Activated CD8-positive, alpha-beta memory T cell treated with anti-CD3 and anti-CD28 coated beads, Interleukin-2, amount 10 ng/mL, durations not matched to agents 7 days and 5 days (primary cell): Measurements from ENCODE around the gene UTRN. TPM values are rescaled to one million over a fixed set of nuclear protein-coding genes. Genes with fewer than 3 reads are reported as not detected.

ENCODE experiments used
- ATAC-seq: fragments of 150-1000 bp; cut with Tn5 transposase; one replicate; pipeline ENCODE4 v1.10.0; 2021; ENCODE audit warnings: moderate library complexity
- CTCF ChIA-PET: fragments of 350-600 bp; sonication (Branson Sonifier 250); formaldehyde crosslinking; loops from one replicate; lab custom pipeline; 2021; ENCODE audit warnings: antibody characterized with exemption; lab: Charles Lee
- DNase-seq: peaks from one replicate; pipeline ENCODE4 v3.0.0-alpha.2; 2020
- H3K27ac Mint-ChIP-seq: one replicate; pipeline ENCODE4 v1.8.0; 2021; ENCODE audit warnings: mild to moderate bottlenecking, mixed read lengths
- H3K27me3 Mint-ChIP-seq: one replicate; pipeline ENCODE4 v1.8.0; 2021; ENCODE audit warnings: mixed read lengths
- H3K36me3 Mint-ChIP-seq: one replicate; pipeline ENCODE4 v1.8.0; 2021; ENCODE audit warnings: mild to moderate bottlenecking, mixed read lengths
- H3K4me1 Mint-ChIP-seq: one replicate; pipeline ENCODE4 v1.8.0; 2021; ENCODE audit warnings: mixed read lengths
- H3K4me3 Mint-ChIP-seq: one replicate; pipeline ENCODE4 v1.8.0; 2021; ENCODE audit warnings: mild to moderate bottlenecking, moderate library complexity, mixed read lengths
- H3K9me3 Mint-ChIP-seq: one replicate; pipeline ENCODE4 v1.8.0; 2022; ENCODE audit warnings: low read depth, mixed read lengths
- total RNA-seq, 2 experiments: library from RNA; stranded (reverse); gene quantifications; one replicate each; pipeline ENCODE4 v1.2.3, GENCODE V29; 2021

UTRN gene
- total RNA-seq, 2 experiments from 2014 or later, result 102 to 195 TPM

- no peaks in the 10 kb centered on the region for H3K4me1 Mint-ChIP-seq
- CTCF ChIA-PET, result interaction anchor here (0.5 to 1.3 kb wide), 2 partner anchors 194 to 217 kb away, joined by 3 to 5 read pairs; no protein-coding TSS in a partner anchor
- H3K27ac Mint-ChIP-seq, result no peak overlapping the region
- H3K27me3 Mint-ChIP-seq, result no peaks in the 10 kb centered on the region
- H3K4me3 Mint-ChIP-seq, result no peak overlapping the region
- DNase-seq, result no peak
- H3K36me3 Mint-ChIP-seq, result peaks cover under 1% of the 10 kb centered on the region
- H3K9me3 Mint-ChIP-seq, result no peaks in the 10 kb centered on the region
- no peak for ATAC-seq
Measured at GRCh38 chr6:144265390-144265789, 19.7 kb upstream of the UTRN start.

- Mint-ChIP-seq H3K27me3 (no peaks in the 10 kb centered on the region), H3K4me3 (no peak overlapping the region), H3K27ac (no peak overlapping the region), H3K4me1 (no peaks in the 10 kb centered on the region), H3K36me3 (peaks cover 4% of the 10 kb centered on the region), H3K9me3 (no peaks in the 10 kb centered on the region)
- CTCF ChIA-PET, result interaction anchor here (0.5 to 1.3 kb wide), 2 partner anchors 193 to 216 kb away, joined by 3 to 5 read pairs; no protein-coding TSS in a partner anchor
- ATAC-seq, result no peak
- no peak for DNase-seq
Measured at GRCh38 chr6:144266091-144266649, 19.0 kb upstream of the UTRN start.

- Mint-ChIP-seq H3K9me3 (no peaks in the 10 kb centered on the region), H3K27ac (no peak overlapping the region), H3K36me3 (peaks cover 7% of the 10 kb centered on the region), H3K4me3 (no peak overlapping the region), H3K4me1 (no peaks in the 10 kb centered on the region), H3K27me3 (no peaks in the 10 kb centered on the region)
- CTCF ChIA-PET, result interaction anchor here (1.2 kb wide), 1 partner anchor 12 kb away, joined by 4 read pairs; no protein-coding TSS in a partner anchor
- DNase-seq (no peak), ATAC-seq (no peak)
Measured at GRCh38 chr6:144268794-144269349, 16.3 kb upstream of the UTRN start.

- Mint-ChIP-seq H3K9me3 (no peaks in the 10 kb centered on the region), H3K27ac (no peak overlapping the region), H3K4me1 (no peaks in the 10 kb centered on the region), H3K4me3 (no peak overlapping the region), H3K27me3 (peaks cover 3% of the 10 kb centered on the region), H3K36me3 (no peaks in the 10 kb centered on the region)
- CTCF ChIA-PET, result no interaction called here
- DNase-seq, result no peak
- no peak for ATAC-seq
Measured at GRCh38 chr6:144277174-144277573, 8.0 kb upstream of the UTRN start.

GRCh38 chr6:144277605-144278227, 7.4 kb upstream of the UTRN start:
- Mint-ChIP-seq H3K27ac (no peak overlapping the region), H3K36me3 (no peaks in the 10 kb centered on the region), H3K4me1 (no peaks in the 10 kb centered on the region), H3K27me3 (peaks cover 3% of the 10 kb centered on the region), H3K9me3 (no peaks in the 10 kb centered on the region), H3K4me3 (no peak overlapping the region)
- ATAC-seq (no peak), DNase-seq (no peak)
- CTCF ChIA-PET, result no interaction called here

GRCh38 chr6:144278659-144279314, 6.3 kb upstream of the UTRN start:
- Mint-ChIP-seq H3K27ac (no peak overlapping the region), H3K4me1 (peaks cover 3% of the 10 kb centered on the region), H3K9me3 (no peaks in the 10 kb centered on the region), H3K36me3 (no peaks in the 10 kb centered on the region), H3K4me3 (no peak overlapping the region), H3K27me3 (peaks cover 6% of the 10 kb centered on the region)
- DNase-seq, result no peak
- CTCF ChIA-PET, result no interaction called here
- ATAC-seq, result no peak

GRCh38 chr6:144279484-144280150, 5.5 kb upstream of the UTRN start:
- DNase-seq (no peak), ATAC-seq (no peak)
- CTCF ChIA-PET, result no interaction called here
- Mint-ChIP-seq H3K36me3 (no peaks in the 10 kb centered on the region), H3K27ac (no peak overlapping the region), H3K27me3 (peaks cover 11% of the 10 kb centered on the region), H3K4me1 (peaks cover 9% of the 10 kb centered on the region), H3K9me3 (no peaks in the 10 kb centered on the region), H3K4me3 (no peak overlapping the region)

GRCh38 chr6:144283646-144284477, 1.3 kb upstream of the UTRN start:
- Mint-ChIP-seq H3K27ac (peak overlapping the region; percentile 78), H3K4me1 (peaks cover 20% of the 10 kb centered on the region)
- CTCF ChIA-PET, result interaction anchor here (1.4 kb wide), 1 partner anchor 198 kb away, joined by 4 read pairs; no protein-coding TSS in a partner anchor

GRCh38 chr6:144284478-144284782, 705 bp upstream of the UTRN start:
- CTCF ChIA-PET, result interaction anchor here (1.4 kb wide), 1 partner anchor 198 kb away, joined by 4 read pairs; no protein-coding TSS in a partner anchor
- Mint-ChIP-seq H3K4me3 (peak overlapping the region; percentile 91), H3K27ac (peak overlapping the region; percentile 78), H3K9me3 (no peaks in the 10 kb centered on the region), H3K4me1 (peaks cover 20% of the 10 kb centered on the region), H3K36me3 (peaks cover 9% of the 10 kb centered on the region), H3K27me3 (peaks cover 27% of the 10 kb centered on the region)
- ATAC-seq, result no peak
- DNase-seq, result no peak

More at GRCh38 chr6:144283646-144284477, 1.3 kb upstream of the UTRN start:
- Mint-ChIP-seq H3K36me3 (peaks cover 5% of the 10 kb centered on the region), H3K27me3 (peaks cover 27% of the 10 kb centered on the region), H3K9me3 (no peaks in the 10 kb centered on the region), H3K4me3 (peak overlapping the region; percentile 91)
- DNase-seq (no peak), ATAC-seq (no peak)

GRCh38 chr6:144285548-144285797, 338 bp downstream of the UTRN start:
- ATAC-seq, result peak; percentile 35
- CTCF ChIA-PET, result interaction anchor here (0.8 to 2.1 kb wide), 6 partner anchors 19 to 196 kb away, joined by 3 to 8 read pairs (median 4); no protein-coding TSS in a partner anchor
- peak; percentile 49 for DNase-seq
- H3K4me3 Mint-ChIP-seq, result peak overlapping the region; percentile 91
- H3K9me3 Mint-ChIP-seq, result no peaks in the 10 kb centered on the region
- peak overlapping the region; percentile 70 for H3K27ac Mint-ChIP-seq
- H3K4me1 Mint-ChIP-seq, result peaks cover 23% of the 10 kb centered on the region
- peaks cover 9% of the 10 kb centered on the region for H3K36me3 Mint-ChIP-seq
- peaks cover 27% of the 10 kb centered on the region for H3K27me3 Mint-ChIP-seq

GRCh38 chr6:144285798-144286502, 815 bp downstream of the UTRN start:
- H3K4me3 Mint-ChIP-seq, result peak overlapping the region; percentile 91
- ATAC-seq, result peak; percentile 66
- CTCF ChIA-PET, result interaction anchor here (0.6 to 2.1 kb wide), 9 partner anchors 19 to 196 kb away, joined by 3 to 8 read pairs (median 4); no protein-coding TSS in a partner anchor
- DNase-seq, result peak; percentile 66
- peaks cover 25% of the 10 kb centered on the region for H3K4me1 Mint-ChIP-seq
- peaks cover 9% of the 10 kb centered on the region for H3K36me3 Mint-ChIP-seq
- peak overlapping the region; percentile 70 for H3K27ac Mint-ChIP-seq
- H3K9me3 Mint-ChIP-seq, result no peaks in the 10 kb centered on the region
- peaks cover 26% of the 10 kb centered on the region for H3K27me3 Mint-ChIP-seq
